ENCODE results near the gene SOAT1. TPM values are rescaled to one million over a fixed set of nuclear protein-coding genes. Genes with fewer than 3 reads are reported as not detected.

Gene SOAT1
- total RNA-seq, 2 donors from 2014 or later, result 7.9 to 10.8 TPM

- H3K9me3 ChIP-seq, result peaks cover 0 to 7% of the 10 kb centered on the region in 2 donors
- H3K36me3 ChIP-seq, result no peaks in the 10 kb centered on the region
- H3K27me3 ChIP-seq, result no peaks in the 10 kb centered on the region
- no peak overlapping the region for H3K4me3 ChIP-seq
- no peak for TF ChIP-seq CTCF (IDR thresholded peaks at IDR 0.05)
- DNase-seq (ENCODE audit: low spot score), result no peak
- H3K4me1 ChIP-seq, result no peaks in the 10 kb centered on the region
- no peak overlapping the region for H3K27ac ChIP-seq
Measured at GRCh38 chr1:179283992-179284391, 9.6 kb upstream of the SOAT1 start.

GRCh38 chr1:179287946-179288345 is 5.7 kb upstream of the SOAT1 start:
- peaks cover 0 to 6% of the 10 kb centered on the region in 2 donors for H3K4me1 ChIP-seq
- H3K27ac ChIP-seq, result no peak overlapping the region
- H3K9me3 ChIP-seq, result no peaks in the 10 kb centered on the region
- no peak for DNase-seq (ENCODE audit: low spot score)
- no peaks in the 10 kb centered on the region for H3K27me3 ChIP-seq
- no peak overlapping the region for H3K4me3 ChIP-seq
- no peaks in the 10 kb centered on the region for H3K36me3 ChIP-seq
- TF ChIP-seq CTCF (IDR thresholded peaks at IDR 0.05), result no peak

GRCh38 chr1:179288977-179289376 is 4.6 kb upstream of the SOAT1 start:
- Histone ChIP-seq H3K36me3 (no peaks in the 10 kb centered on the region), H3K27ac (no peak overlapping the region), H3K4me3 (no peak overlapping the region), H3K4me1 (peaks cover 0 to 10% of the 10 kb centered on the region in 2 donors), H3K27me3 (no peaks in the 10 kb centered on the region), H3K9me3 (no peaks in the 10 kb centered on the region)
- no peak for TF ChIP-seq CTCF (IDR thresholded peaks at IDR 0.05)
- no peak for DNase-seq (ENCODE audit: low spot score)

GRCh38 chr1:179295164-179295755 is 1.7 kb downstream of the SOAT1 start:
- H3K4me1 ChIP-seq, result peaks cover 0 to 23% of the 10 kb centered on the region in 2 donors
- no peak for DNase-seq (ENCODE audit: low spot score)
- peak overlapping the region in 1 of 2 donors; percentile 68 for H3K4me3 ChIP-seq
- H3K27ac ChIP-seq, result peak overlapping the region in 1 of 2 donors; percentile 93
- H3K27me3 ChIP-seq, result no peaks in the 10 kb centered on the region
- H3K36me3 ChIP-seq, result no peaks in the 10 kb centered on the region
- no peaks in the 10 kb centered on the region for H3K9me3 ChIP-seq
- TF ChIP-seq CTCF (IDR thresholded peaks at IDR 0.05), result no peak

GRCh38 chr1:179296356-179297104 is 2.9 kb downstream of the SOAT1 start:
- no peak overlapping the region for H3K4me3 ChIP-seq
- no peak for DNase-seq (ENCODE audit: low spot score)
- H3K36me3 ChIP-seq, result no peaks in the 10 kb centered on the region
- H3K27ac ChIP-seq, result no peak overlapping the region
- no peaks in the 10 kb centered on the region for H3K27me3 ChIP-seq
- no peaks in the 10 kb centered on the region for H3K9me3 ChIP-seq
- TF ChIP-seq CTCF (IDR thresholded peaks at IDR 0.05), result no peak
- H3K4me1 ChIP-seq, result peaks cover 0 to 23% of the 10 kb centered on the region in 2 donors

Measured in right atrium auricular region (tissue), 2 donors.